Measurements from ENCODE around the gene HOXC13. TPM values are rescaled to one million over a fixed set of nuclear protein-coding genes. Genes with fewer than 3 reads are reported as not detected.

Gene HOXC13
- total RNA-seq, 1 experiment from 2014 or later = 0.09 TPM

GRCh38 chr12:53966385-53967133, 27.9 kb downstream of the HOXC13 start:
- H3K4me3 Mint-ChIP-seq = peak overlapping the region; percentile 33; the same call in 1 of the 2 replicates

DNA sequence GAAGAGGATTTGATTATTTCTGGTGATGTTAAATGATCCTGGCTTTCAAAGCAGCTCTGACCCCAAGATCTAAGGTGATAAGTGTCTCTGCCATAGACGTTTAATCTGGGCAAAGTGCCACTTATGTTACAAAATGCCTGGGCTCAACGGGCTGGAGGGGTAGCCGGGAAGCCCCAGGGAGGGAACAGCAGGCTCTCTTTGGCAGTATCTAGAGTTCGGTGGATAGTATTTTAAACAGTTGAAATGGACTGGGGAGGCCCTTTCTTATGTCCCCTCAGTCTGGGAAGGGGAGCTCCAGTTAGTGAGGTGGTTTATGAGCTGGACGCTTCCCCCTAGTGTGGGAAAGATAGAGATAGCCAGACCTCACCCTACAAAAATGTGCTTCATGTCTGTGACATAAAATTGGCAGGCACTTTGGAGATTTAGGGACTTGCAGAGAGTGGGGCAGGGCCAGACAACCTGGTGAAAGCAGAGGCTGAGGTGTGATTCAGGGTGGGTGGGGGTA, 28.8 kb downstream of the HOXC13 start:
- CTCF ChIA-PET = interaction anchor here (0.9 kb wide), 1 partner anchor 168 kb away, joined by 3 read pairs; no protein-coding TSS in a partner anchor
- Mint-ChIP-seq H3K36me3 (no peaks in the 10 kb centered on the region), H3K27ac (no peak overlapping the region), H3K4me3 (no peak overlapping the region), H3K27me3 (ENCODE audit: low read depth) (peaks cover 100% of the 10 kb centered on the region), H3K9me3 (no peaks in the 10 kb centered on the region), H3K4me1 (peaks cover 18% of the 10 kb centered on the region)
- no peak for ATAC-seq
- TF ChIP-seq IRF2 (CRISPR knock-in tag; IDR thresholded peaks at IDR 0.05; ENCODE audit: borderline replicate concordance, low read depth) = no peak
- TF ChIP-seq ZNF121 (CRISPR knock-in tag; IDR thresholded peaks at IDR 0.05) = no peak
- no peak for TF ChIP-seq CREM (CRISPR knock-in tag; IDR thresholded peaks at IDR 0.05)
- TF ChIP-seq, protein P1, sequence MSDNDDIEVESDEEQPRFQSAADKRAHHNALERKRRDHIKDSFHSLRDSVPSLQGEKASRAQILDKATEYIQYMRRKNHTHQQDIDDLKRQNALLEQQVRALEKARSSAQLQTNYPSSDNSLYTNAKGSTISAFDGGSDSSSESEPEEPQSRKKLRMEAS (CRISPR knock-in tag; IDR thresholded peaks at IDR 0.05) = no peak
- TF ChIP-seq E2F5 (CRISPR knock-in tag; IDR thresholded peaks at IDR 0.05) = no peak
- TF ChIP-seq, protein P2, sequence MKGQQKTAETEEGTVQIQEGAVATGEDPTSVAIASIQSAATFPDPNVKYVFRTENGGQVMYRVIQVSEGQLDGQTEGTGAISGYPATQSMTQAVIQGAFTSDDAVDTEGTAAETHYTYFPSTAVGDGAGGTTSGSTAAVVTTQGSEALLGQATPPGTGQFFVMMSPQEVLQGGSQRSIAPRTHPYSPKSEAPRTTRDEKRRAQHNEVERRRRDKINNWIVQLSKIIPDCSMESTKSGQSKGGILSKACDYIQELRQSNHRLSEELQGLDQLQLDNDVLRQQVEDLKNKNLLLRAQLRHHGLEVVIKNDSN (CRISPR knock-in tag; IDR thresholded peaks at IDR 0.05) = no peak
- no peak for TF ChIP-seq NFE2L1 (CRISPR knock-in tag; IDR thresholded peaks at IDR 0.05)
- no peak for TF ChIP-seq KAT7 (CRISPR knock-in tag; IDR thresholded peaks at IDR 0.05; ENCODE audit: borderline replicate concordance)
- no peak for TF ChIP-seq ZNF671 (CRISPR knock-in tag; IDR thresholded peaks at IDR 0.05)
- POLR2A ChIA-PET = no interaction called here
- DNase-seq (ENCODE audit: low spot score) = no peak

More at GRCh38 chr12:53966385-53967133, 27.9 kb downstream of the HOXC13 start:
- Mint-ChIP-seq H3K27ac (no peak overlapping the region), H3K4me1 (peaks cover 18% of the 10 kb centered on the region), H3K27me3 (ENCODE audit: low read depth) (peaks cover 100% of the 10 kb centered on the region), H3K36me3 (no peaks in the 10 kb centered on the region), H3K9me3 (no peaks in the 10 kb centered on the region)
- TF ChIP-seq SOX15 (CRISPR knock-in tag; IDR thresholded peaks at IDR 0.05) = no peak
- TF ChIP-seq MXD4 (CRISPR knock-in tag; IDR thresholded peaks at IDR 0.05; ENCODE audit: borderline replicate concordance) = no peak
- no peak for TF ChIP-seq ZNF396 (CRISPR knock-in tag; IDR thresholded peaks at IDR 0.05; ENCODE audit: borderline replicate concordance)
- TF ChIP-seq TCF7 (CRISPR knock-in tag; IDR thresholded peaks at IDR 0.05; ENCODE audit: low read depth) = no peak
- TF ChIP-seq TEAD4 (CRISPR knock-in tag; IDR thresholded peaks at IDR 0.05) = no peak
- no peak for TF ChIP-seq FOXK1 (CRISPR knock-in tag; IDR thresholded peaks at IDR 0.05)
- TF ChIP-seq, protein P1 (CRISPR knock-in tag; IDR thresholded peaks at IDR 0.05) = no peak
- TF ChIP-seq KAT7 (CRISPR knock-in tag; IDR thresholded peaks at IDR 0.05; ENCODE audit: borderline replicate concordance) = no peak
- no peak for TF ChIP-seq E2F1 (CRISPR knock-in tag; IDR thresholded peaks at IDR 0.05)
- TF ChIP-seq ZBTB21 (CRISPR knock-in tag; IDR thresholded peaks at IDR 0.05; ENCODE audit: borderline replicate concordance) = no peak
- TF ChIP-seq, protein P3, sequence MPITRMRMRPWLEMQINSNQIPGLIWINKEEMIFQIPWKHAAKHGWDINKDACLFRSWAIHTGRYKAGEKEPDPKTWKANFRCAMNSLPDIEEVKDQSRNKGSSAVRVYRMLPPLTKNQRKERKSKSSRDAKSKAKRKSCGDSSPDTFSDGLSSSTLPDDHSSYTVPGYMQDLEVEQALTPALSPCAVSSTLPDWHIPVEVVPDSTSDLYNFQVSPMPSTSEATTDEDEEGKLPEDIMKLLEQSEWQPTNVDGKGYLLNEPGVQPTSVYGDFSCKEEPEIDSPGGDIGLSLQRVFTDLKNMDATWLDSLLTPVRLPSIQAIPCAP (CRISPR knock-in tag; IDR thresholded peaks at IDR 0.05) = no peak
- no peak for TF ChIP-seq NR3C1 (CRISPR knock-in tag; conservative IDR thresholded peaks at IDR 0.05; ENCODE audit: low read depth)
- TF ChIP-seq CDX4 (CRISPR knock-in tag; IDR thresholded peaks at IDR 0.05; ENCODE audit: borderline replicate concordance) = no peak
- ChIA-PET POLR2A (no interaction called here), CTCF (interaction anchor here (0.8 to 1.1 kb wide), 3 partner anchors 11 to 358 kb away, joined by 3 read pairs; partner anchors contain the start of gene COPZ1)
- no peak for DNase-seq (ENCODE audit: low spot score)
- no peak; the same call in 1 of the 2 replicates for ATAC-seq
